Brain microvascular endothelial cell (primary cell): Measurements from ENCODE around the gene LRRC3C.

Experiments used
- DNase-seq: peaks from one replicate; pipeline ENCODE4 v3.0.0-alpha.2; 2020
- H3K27ac ChIP-seq: fragments of 250-450 bp; sonication (Bioruptor Pico); 2 replicates; pipeline ENCODE4 v1.5.1; 2020; ENCODE audit warnings: mild to moderate bottlenecking, moderate library complexity
- H3K27me3 ChIP-seq: fragments of 250-450 bp; sonication (Bioruptor Pico); replicated peaks from 2 replicates; pipeline ENCODE4 v1.5.1; 2020; ENCODE audit warnings: mild to moderate bottlenecking
- H3K36me3 ChIP-seq: fragments of 250-450 bp; sonication (Bioruptor Pico); replicated peaks from 2 replicates; pipeline ENCODE4 v1.5.1; 2020; ENCODE audit warnings: mild to moderate bottlenecking
- H3K4me3 ChIP-seq: 2 replicates; pipeline ENCODE4 v1.5.1; 2011; ENCODE audit warnings: low read depth, mild to moderate bottlenecking, control low read depth, low read length, moderate library complexity
- CTCF ChIP-seq: IDR thresholded peaks from 2 replicates; pipeline ENCODE4 v1.5.1; 2011; ENCODE audit warnings: low read depth, mild to moderate bottlenecking, moderate library complexity, low read length, control low read depth, inconsistent platforms; ENCODE audit errors: missing control alignments
- in situ Hi-C: cut with HindIII; loops from 2 replicates; pipeline ENCODE4 v1.10.0; 2017; ENCODE audit warnings: low sequenced_read_pairs, low pct_ligation_motif_present

LRRC3C gene

GRCh38 chr17:39921323-39921722 lies 6.2 kb upstream of the LRRC3C start:
- no peaks in the 10 kb centered on the region for H3K27me3 ChIP-seq
- H3K4me3 ChIP-seq, result no peak overlapping the region
- no peak for DNase-seq
- peaks cover 34% of the 10 kb centered on the region for H3K36me3 ChIP-seq
- TF ChIP-seq CTCF, result no peak
- no peak overlapping the region for H3K27ac ChIP-seq
- in situ Hi-C loops, result no loop called here

- Histone ChIP-seq H3K4me3 (no peak overlapping the region), H3K27ac (no peak overlapping the region), H3K36me3 (peaks cover 34% of the 10 kb centered on the region), H3K27me3 (no peaks in the 10 kb centered on the region)
- DNase-seq, result no peak
- in situ Hi-C loops, result no loop called here
- no peak for TF ChIP-seq CTCF
Observed at GRCh38 chr17:39922006-39922405, 5.5 kb upstream of the LRRC3C start.

GRCh38 chr17:39923230-39923629 lies 4.3 kb upstream of the LRRC3C start:
- in situ Hi-C loops, result no loop called here
- TF ChIP-seq CTCF, result no peak
- no peak for DNase-seq
- Histone ChIP-seq H3K4me3 (no peak overlapping the region), H3K36me3 (peaks cover 34% of the 10 kb centered on the region), H3K27ac (no peak overlapping the region), H3K27me3 (no peaks in the 10 kb centered on the region)

- DNase-seq, result peak; percentile 13
- Histone ChIP-seq H3K36me3 (peaks cover 30% of the 10 kb centered on the region), H3K4me3 (no peak overlapping the region), H3K27me3 (no peaks in the 10 kb centered on the region), H3K27ac (no peak overlapping the region)
- peak; percentile 71 for TF ChIP-seq CTCF
- in situ Hi-C loops, result no loop called here
Observed at GRCh38 chr17:39923836-39924690, 3.5 kb upstream of the LRRC3C start.

GRCh38 chr17:39924691-39925055 lies 2.9 kb upstream of the LRRC3C start:
- no peak for TF ChIP-seq CTCF
- no peak for DNase-seq
- Histone ChIP-seq H3K36me3 (peaks cover 27% of the 10 kb centered on the region), H3K27ac (no peak overlapping the region), H3K4me3 (no peak overlapping the region), H3K27me3 (no peaks in the 10 kb centered on the region)
- in situ Hi-C loops, result no loop called here
